ENCODE results near the gene DUSP6.
A peak's percentile ranks its signal among the peaks of the same experiment; 100 is the strongest.

DUSP6 gene

GRCh38 chr12:89357297-89357730, 5.0 kb upstream of the DUSP6 start:
- TF ChIP-seq POLR2A (IDR thresholded peaks at IDR 0.05; ENCODE audit: extremely low read depth, insufficient read length): no peak
- no peak overlapping the region for H3K4me3 ChIP-seq (ENCODE audit: low read depth, low read length)
- DNase-seq (ENCODE audit: low read depth): no peak

- DNase-seq (ENCODE audit: low read depth): no peak
- H3K4me3 ChIP-seq (ENCODE audit: low read depth, low read length): no peak overlapping the region
- TF ChIP-seq MYC (IDR thresholded peaks at IDR 0.05; ENCODE audit: low read depth, low read length) (no peak), MAX (IDR thresholded peaks at IDR 0.05; ENCODE audit: low read depth, low read length) (no peak), CTCF (IDR thresholded peaks at IDR 0.05; ENCODE audit: low read depth, low read length) (no peak), POLR2A (IDR thresholded peaks at IDR 0.05; ENCODE audit: extremely low read depth, insufficient read length) (no peak)
Observed at GRCh38 chr12:89356069-89356665, 3.9 kb upstream of the DUSP6 start.

GRCh38 chr12:89355243-89356068, 3.2 kb upstream of the DUSP6 start:
- DNase-seq (ENCODE audit: low read depth): peak; percentile 36
- TF ChIP-seq POLR2A (IDR thresholded peaks at IDR 0.05; ENCODE audit: extremely low read depth, insufficient read length) (no peak), CTCF (IDR thresholded peaks at IDR 0.05; ENCODE audit: low read depth, low read length) (peak; percentile 3)
- H3K4me3 ChIP-seq (ENCODE audit: low read depth, low read length): peak overlapping the region; percentile 69

- peak; percentile 81 for DNase-seq (ENCODE audit: low read depth)
- no peak for TF ChIP-seq MYC (IDR thresholded peaks at IDR 0.05; ENCODE audit: low read depth, low read length)
- no peak for TF ChIP-seq MAX (IDR thresholded peaks at IDR 0.05; ENCODE audit: low read depth, low read length)
- TF ChIP-seq POLR2A (IDR thresholded peaks at IDR 0.05; ENCODE audit: extremely low read depth, insufficient read length): no peak
- TF ChIP-seq CTCF (IDR thresholded peaks at IDR 0.05; ENCODE audit: low read depth, low read length): no peak
- H3K4me3 ChIP-seq (ENCODE audit: low read depth, low read length): peak overlapping the region; percentile 69
Observed at GRCh38 chr12:89354612-89355067, 2.3 kb upstream of the DUSP6 start.

GRCh38 chr12:89353823-89354611, 1.7 kb upstream of the DUSP6 start:
- DNase-seq (ENCODE audit: low read depth): peak; percentile 98
- no peak; the same call in 1 of the 2 replicates for TF ChIP-seq MYC (IDR thresholded peaks at IDR 0.05; ENCODE audit: low read depth, low read length)
- TF ChIP-seq MAX (IDR thresholded peaks at IDR 0.05; ENCODE audit: low read depth, low read length): no peak
- no peak for TF ChIP-seq CTCF (IDR thresholded peaks at IDR 0.05; ENCODE audit: low read depth, low read length)
- no peak for TF ChIP-seq POLR2A (IDR thresholded peaks at IDR 0.05; ENCODE audit: extremely low read depth, insufficient read length)
- H3K4me3 ChIP-seq (ENCODE audit: low read depth, low read length): peak overlapping the region; percentile 69

All from NB4 (cell line).